Stimulated activated CD4-positive, alpha-beta T cell treated with anti-CD3 and anti-CD28 coated beads, TNF-alpha, amount 100 ng/mL, for 4 hours (primary cell): ENCODE data around the gene GAPDH.
"Not testable (repeated sequence)": the region's sequence is repeated elsewhere in the genome, so short reads cannot be mapped to it uniquely, and the experiment has no call there.

Source experiments
- DNase-seq, 3 experiments: peaks; one replicate each; pipeline ENCODE4 v3.0.0-alpha.2; 2020; ENCODE audit warnings: low read depth in 3 of 3

GAPDH gene

DNA sequence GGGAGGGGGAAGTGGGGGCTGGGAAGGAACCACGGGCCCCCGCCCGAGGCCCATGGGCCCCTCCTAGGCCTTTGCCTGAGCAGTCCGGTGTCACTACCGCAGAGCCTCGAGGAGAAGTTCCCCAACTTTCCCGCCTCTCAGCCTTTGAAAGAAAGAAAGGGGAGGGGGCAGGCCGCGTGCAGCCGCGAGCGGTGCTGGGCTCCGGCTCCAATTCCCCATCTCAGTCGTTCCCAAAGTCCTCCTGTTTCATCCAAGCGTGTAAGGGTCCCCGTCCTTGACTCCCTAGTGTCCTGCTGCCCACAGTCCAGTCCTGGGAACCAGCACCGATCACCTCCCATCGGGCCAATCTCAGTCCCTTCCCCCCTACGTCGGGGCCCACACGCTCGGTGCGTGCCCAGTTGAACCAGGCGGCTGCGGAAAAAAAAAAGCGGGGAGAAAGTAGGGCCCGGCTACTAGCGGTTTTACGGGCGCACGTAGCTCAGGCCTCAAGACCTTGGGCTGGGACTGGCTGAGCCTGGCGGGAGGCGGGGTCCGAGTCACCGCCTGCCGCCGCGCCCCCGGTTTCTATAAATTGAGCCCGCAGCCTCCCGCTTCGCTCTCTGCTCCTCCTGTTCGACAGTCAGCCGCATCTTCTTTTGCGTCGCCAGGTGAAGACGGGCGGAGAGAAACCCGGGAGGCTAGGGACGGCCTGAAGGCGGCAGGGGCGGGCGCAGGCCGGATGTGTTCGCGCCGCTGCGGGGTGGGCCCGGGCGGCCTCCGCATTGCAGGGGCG lies at the start of gene GAPDH:
Gene GAPDH (plus strand): TSS at position 595 of the 772 bp plus-strand sequence. CDS start 316 bp downstream, outside the sequence.
- peak; percentile 80 to 87 (median 81) for DNase-seq

DNA sequence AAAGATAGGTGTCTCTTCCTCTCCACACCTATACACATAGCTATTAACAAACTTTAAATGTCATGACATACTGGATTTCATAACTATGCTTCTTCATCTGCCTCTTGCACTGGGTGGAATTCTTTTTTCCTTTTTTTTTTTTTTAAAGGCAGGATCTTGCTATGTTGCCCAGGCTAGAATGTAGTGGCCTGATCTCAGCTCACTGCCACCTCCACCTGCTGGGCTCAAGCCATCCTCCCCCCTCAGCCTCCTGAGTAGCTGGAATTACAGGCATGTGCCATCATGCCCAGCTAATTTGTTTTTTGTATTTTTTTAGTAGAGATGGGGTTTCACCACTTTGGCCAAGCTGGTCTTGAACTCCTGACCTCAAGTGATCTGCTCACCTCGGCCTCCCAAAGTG lies 46.1 kb upstream of the GAPDH start:
- DNase-seq = no peak

DNA sequence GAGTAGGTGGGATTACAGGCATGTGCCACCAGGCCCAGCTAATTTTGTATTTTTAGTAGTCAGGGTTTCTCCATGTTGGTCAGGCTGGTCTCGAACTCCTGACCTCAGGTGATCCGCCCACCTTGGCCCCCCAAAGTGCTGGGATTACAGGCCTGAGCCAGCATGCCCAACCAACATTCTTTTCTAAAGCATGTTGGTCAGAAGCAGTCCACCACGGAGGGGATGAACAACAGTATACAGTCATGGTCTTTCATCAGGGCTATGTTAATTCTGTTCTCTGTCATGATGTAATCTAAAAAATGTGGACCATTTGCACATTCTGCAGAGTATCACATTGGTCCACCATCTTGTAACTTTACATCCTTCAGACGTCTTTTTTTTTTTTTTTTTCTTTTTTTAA lies 44.9 kb upstream of the GAPDH start:
- DNase-seq = no peak

DNA sequence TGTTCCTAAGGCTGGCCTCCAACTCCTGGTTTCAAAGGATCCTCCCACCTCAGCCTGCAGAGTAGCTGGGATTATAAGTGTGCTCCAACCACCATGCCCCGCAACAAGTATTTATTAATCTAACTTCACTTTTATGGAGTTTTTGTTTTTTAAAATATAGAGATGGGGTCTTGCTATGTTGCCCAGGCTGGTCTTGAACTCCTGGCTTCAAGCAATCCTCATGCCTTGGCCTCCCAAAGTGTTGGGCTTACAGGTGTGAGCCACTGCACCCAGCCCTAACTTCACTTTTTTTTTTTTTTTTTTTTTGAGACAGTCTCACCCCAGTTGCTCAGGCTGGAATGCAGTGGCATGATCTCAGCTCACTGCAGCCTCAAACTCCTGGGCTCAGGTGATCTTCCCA lies 43.6 kb upstream of the GAPDH start:
- DNase-seq = not testable (repeated sequence)

DNA sequence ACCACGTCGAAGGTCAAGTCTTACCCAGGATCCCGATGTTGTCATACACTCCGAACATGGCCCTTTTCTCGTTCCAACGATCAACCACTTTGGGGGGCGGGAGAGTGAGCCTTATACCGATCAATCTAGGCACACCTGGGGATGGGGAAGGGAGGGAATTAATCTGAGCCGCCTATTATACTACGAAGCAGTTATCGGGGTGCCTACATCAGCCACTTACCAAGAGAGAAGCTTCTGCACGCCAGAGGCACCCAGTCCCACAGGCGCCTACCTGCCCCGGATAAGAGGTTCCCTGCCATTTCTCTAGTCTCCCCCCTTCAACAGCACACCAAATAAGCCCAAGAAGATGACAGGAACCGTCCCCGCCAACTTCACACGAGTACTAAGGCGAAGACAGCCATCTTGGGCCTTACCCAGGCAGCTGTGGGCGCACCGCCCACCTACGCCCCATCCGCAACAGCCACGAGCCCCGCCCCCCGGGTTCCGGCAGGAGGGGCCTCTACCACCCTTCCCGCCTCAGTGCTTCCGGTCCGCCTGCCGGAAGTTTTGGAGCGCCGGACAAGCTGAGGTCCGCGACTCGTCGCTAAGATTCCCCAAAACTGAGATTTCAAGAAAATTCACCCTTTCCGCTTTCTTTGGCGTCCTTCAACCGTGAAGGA lies 41.4 kb upstream of the GAPDH start, which contains the start of gene MRPL51:
Gene MRPL51 (minus strand): TSS at position 425 of the 659 bp plus-strand sequence. CDS start 126 bp downstream, at position 299.
- DNase-seq = peak; percentile 93 to 97 (median 96)

DNA sequence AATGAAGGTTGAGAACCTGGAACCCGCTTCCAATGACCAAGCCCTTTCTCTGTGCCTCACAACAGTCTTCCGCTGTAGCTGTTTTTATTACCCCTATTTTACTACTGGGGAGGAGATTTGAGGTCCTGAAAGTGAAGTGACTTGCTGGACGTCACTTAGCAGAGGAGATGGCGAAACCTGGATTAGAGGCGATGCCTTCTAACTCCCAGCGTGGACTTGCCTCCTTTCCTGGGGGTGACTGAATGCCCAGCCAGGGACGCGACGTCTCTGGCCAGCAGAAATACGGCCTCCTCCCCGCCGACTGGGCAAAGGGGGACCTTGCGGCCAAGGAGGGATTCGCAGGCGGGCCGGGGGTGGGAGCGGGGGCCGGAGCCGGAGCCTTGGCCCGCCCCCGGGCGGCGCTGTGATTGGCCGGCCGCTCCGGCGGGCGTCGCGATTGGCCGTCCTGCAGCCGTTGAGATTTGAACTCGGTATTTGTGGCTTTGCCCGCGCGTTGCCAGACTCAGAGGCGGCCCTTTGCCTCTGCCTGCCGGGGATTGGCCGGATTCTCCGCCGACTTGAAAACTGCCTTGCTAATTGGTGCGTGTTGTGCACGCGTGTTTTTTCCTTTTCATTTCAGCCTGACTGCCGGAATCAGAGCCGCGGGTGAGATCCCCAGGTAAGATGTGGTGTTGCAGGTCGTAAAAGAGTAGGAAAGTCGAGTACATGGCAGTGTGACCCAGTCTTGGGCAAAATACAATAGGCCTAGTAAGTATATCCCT lies 40.6 kb upstream of the GAPDH start, which contains the start of gene NCAPD2:
Gene NCAPD2 (plus strand): TSS at position 606 of the 761 bp plus-strand sequence. CDS start 997 bp downstream, outside the sequence.
- peak; percentile 85 to 88 (median 87) for DNase-seq

DNA sequence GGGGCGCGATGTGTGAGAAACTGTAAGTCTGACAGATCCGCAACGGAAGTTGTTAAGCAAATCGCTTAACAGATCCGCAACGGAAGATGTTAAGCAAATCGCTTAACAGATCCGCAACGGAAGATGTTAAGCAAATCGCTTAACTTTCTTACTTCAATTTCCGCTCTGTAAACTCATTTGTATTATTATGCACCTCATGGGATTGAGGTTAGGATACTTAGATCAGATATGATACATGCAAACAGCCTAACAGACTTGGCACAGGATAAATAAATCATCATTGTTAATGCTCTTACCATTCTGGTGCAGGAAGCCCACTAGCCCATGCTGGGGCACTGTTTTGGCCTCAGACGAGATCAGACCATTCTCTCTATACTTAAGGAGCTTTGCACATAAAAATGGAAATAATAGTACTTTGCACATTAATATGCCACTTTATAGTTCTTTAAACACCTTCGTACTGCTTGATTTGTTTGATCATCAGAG lies 40.0 kb upstream of the GAPDH start:
- no peak for DNase-seq

DNA sequence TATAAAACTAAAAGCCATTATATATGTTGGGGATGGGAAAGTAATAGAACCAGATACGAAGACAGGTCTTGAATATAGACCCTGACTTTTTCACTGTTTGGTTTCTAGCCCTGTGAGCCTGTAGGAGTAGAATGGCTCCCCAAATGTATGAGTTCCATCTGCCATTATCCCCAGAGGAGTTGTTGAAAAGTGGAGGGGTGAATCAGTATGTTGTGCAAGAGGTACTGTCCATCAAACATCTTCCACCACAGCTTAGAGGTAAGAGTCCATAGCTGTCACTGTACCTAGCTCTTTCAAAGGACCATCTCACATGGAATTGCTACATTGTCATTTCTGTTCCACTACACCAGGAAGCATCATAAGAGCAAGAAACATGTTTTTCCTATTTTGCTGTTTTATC lies 39.3 kb upstream of the GAPDH start:
- DNase-seq = no peak

DNA sequence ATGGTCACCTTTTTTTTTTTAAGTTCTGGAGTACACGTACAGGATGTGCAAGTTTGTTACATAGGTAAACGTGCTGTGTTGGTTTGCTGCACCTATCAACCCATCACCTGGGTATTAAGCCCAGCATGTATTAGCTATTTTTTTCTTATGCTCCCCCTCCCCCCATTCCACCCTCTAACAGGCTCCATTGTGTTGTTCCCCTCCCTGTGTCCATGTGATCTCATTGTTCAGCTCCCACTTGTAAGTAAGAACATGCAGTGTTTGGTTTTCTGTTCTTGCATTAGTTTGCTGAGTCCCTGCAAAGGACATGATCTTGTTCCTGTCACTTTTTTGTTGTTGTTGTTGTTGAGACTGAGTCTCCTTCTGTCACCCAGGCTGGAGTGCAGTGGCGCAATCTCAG lies 37.0 kb upstream of the GAPDH start:
- DNase-seq = not testable (repeated sequence)

DNA sequence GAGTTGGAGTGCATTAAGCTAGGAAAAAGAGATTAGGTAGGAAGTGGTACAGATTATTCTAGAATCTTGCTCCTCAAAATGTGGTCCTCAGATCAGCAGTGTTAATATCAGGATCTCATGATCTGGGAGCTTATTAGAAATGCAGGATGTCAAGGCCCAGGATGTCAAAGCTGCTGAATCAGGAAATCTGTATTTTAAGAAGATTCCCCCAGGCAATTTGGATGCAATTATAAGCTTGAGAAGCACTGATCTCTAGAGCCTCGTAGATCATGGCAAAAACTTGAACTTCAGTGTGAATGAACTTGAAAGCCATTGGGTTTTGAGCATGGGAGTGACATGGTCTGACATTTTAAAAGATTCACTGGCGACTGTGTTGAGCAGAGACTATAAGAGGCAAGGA lies 33.9 kb upstream of the GAPDH start:
- DNase-seq = no peak

DNA sequence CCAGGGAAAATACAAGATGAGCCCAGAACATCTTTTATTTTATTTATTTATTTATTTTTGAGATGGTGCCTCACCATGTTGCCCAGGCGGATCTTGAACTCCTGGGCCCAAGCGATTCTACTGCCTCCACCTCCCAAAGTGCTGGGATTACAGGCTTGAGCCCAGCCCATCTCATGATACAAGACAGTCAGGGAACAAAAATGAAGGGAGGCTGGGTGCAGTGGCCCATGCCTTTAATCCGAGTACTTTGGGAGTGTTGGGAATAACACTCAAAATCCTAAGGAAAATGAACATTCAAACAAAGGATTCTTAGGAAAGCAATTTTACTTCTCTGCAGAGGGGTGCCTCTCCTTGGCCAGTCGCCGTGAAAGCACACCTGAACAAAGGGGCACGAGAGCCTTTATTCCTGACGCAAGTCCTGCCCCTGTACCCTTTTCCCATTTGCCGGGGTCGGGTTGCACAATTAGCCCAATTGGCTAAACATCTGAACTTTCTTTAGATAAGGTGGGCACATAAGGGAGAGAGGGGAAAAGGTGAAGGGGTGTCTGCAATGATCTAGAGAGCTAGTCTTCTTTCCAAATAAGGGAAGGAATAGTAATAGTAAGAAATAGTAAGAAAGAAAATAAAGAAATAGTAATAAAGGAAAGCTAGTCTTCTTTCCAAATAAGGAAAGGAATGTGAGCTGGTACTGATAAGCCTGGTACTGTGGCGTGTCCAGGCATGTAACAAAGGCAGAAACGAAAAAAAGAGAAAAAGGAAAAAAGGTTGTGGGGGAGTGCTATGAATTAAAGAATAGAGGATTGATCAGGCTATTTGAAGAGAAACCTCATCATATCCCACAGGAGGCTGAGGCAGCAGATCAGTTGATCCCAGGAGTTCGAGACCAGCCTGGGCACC lies 27.0 kb upstream of the GAPDH start:
- DNase-seq = no peak

DNA sequence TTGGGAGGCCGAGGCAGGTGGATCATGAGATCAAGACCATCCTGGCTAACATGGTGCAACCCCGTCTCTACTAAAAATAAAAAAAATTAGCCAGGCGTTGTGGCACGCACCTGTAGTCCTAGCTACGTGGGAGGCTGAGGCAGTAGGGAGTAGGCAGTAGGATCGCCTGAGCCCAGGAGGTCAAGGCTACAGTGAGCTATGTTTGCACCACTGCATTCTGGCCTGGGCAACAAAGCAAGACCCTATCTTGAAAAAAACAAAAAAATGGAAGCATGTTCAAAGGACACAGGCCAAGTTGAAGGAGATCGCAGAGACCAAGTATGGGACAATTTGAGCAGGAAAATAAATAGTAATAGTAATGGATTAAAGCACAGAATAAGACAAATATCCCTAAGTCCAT lies 26.2 kb upstream of the GAPDH start:
- no peak for DNase-seq

DNA sequence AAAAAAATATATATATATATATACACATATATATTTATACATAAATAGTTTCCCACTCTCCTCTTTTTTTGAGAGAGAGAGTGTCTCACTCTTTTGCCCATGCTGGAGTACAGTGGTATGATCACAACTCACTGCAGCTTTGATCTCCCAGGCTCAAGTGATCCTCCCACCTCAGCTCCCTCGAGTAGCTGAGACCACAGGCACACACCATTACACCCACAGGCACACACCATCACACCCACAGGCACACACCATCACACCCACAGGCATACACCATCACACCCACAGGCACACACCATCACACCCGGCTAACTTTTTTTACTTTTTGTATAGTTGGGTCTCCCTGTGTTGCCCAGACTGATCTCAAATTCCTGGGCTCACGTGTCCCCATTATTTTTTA lies 14.1 kb upstream of the GAPDH start:
- DNase-seq = no peak

DNA sequence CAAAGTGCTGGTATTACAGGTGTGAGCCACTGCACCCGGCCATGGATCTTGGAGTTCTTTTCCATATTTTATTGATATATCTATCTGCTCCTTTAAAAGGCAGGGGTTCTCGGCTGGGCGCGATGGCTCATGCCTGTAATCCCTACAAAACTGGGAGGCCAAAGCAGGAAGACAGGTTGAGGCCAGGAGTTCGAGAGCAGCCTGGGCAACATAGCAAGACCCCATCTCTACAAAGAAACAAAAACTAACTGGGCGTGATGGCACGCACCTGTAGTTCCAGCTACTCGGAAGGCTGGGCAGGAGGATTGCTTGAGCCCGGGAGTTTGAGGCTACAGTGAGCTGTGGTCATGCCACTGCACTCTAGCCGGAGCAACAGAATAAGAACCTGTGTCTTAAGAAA lies 12.1 kb upstream of the GAPDH start:
- DNase-seq = no peak

DNA sequence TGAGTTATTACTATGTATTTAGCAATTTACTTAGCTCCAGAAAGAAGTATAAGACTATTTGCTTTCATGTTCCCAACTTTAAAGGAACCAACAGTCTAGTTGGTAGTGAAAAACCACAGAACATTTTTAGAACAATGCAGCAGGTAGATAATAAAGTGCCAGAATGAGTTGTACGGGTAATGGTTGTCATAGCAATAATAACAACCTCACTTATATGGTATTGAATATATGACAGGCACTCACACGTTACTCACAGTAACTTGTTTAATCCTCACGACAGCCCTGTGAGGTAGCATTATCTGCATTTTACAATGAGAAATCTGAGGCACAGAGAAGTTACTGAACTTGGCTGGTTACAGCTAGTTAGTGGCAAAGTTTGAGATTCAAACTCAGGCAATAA lies 10.6 kb upstream of the GAPDH start:
- DNase-seq = no peak

DNA sequence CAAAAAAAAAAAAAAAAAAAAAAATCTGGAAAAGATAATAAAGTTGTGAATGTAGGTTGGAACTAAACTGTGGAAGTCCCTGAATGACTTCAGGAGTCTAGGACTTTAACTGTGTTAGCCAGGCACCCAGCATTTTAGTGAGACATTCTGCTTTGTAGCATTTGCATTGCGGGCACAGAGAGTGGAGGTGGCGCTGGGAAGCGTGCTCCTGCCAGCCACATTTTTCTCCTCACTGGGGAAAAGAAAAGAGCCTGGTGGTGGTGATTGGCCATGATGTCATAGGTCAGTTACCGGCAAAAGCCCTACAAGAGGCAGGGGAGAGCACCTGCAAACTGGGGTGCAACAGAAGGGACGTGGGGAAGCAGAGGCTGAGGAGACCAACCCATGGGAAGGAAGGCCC lies 9.7 kb upstream of the GAPDH start:
- DNase-seq = no peak

DNA sequence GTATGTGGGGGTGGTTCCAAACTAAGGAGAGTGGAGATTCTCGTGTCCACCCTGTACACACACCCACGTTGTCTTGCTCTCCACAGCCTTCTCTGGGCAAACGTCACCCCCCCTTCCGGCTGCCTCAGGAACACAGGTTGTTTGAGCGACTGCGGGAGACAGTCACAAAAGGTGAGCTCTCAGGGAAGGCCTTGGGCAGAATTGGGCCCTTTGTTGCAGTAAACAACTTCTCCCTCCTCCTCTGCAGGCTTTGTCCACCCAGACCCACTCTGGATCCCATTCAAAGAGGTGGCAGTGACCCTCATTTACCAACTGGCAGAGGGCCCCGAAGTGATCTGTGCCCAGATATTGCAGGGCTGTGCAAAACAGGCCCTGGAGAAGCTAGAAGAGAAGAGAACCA lies 8.1 kb upstream of the GAPDH start:
- no peak for DNase-seq

DNA sequence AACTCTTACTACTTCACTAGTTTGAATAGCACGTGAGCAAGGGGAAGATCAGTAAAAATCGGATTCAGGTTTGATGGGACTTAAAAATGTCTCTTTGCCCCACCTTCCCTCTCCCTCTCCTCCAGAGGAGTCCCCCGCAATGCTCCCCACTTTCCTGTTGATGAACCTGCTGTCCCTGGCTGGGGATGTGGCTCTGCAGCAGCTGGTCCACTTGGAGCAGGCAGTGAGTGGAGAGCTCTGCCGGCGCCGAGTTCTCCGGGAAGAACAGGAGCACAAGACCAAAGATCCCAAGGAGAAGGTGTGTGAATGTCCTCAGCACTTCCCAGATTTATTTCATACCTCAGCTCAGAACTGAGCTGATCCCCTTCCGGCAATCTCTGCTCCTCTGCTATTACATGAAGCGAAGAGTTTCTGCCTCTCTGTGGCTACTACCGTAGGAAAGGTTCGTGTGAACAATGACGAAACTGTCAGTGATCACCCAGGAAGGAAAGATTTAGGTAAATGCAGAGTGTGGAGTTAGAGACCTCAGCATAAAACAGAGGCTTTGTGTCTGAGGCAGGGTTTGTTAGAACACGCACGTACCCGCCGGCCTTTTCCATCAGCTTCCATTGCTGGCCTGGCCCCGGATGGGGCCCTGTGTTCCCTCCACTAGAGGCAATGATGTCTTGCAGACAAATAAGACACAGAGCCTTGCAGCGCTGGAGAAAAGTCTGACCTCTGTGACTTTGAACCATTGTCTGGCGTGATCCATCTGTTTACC lies 7.4 kb upstream of the GAPDH start:
- no peak for DNase-seq

DNA sequence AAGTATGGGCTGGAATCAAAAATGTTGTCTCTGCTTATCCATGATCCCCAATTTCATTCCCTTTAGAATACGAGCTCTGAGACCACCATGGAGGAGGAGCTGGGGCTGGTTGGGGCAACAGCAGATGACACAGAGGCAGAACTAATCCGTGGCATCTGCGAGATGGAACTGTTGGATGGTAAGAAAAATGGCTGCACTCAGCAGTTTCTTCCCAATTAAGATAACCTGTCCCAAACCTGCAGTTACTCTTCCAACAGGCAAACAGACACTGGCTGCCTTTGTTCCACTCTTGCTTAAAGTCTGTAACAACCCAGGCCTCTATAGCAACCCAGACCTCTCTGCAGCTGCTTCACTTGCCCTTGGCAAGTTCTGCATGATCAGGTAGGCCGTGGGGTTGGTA lies 6.6 kb upstream of the GAPDH start:
- no peak for DNase-seq

DNA sequence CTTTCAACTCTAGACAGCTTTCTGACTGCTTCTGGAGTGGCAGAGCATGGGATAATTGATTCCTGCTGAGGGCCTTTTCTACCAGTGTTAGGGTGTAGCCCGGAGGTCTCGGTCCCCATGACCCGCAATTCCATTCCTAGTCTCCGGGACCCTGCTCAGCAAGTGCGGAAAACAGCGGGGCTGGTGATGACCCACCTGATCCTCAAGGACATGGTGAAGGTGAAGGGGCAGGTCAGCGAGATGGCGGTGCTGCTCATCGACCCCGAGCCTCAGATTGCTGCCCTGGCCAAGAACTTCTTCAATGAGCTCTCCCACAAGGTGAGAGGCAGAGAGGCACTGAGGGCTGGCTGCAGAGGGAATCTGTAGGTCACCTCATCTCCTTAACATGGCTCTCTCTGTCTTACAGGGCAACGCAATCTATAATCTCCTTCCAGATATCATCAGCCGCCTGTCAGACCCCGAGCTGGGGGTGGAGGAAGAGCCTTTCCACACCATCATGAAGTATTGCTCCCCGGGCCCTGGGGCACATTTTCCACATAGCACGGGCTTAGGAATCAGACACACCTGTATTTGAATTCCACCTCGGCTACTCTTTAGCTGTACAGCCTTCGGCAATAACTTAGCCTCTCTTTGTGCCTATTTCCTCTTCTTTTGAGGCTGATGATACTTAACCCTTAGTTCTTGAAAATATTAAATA lies 5.6 kb upstream of the GAPDH start:
- DNase-seq = no peak
